ENCODE data around the gene SSR2.

- TF ChIP-seq CTCF (IDR thresholded peaks at IDR 0.05): no peak
- no peak for TF ChIP-seq POLR2A (IDR thresholded peaks at IDR 0.05)
Measured at GRCh38 chr1:155966750-155967149, 54.0 kb downstream of the SSR2 start.
